ENCODE results near the gene ANGEL2.

- TF ChIP-seq POLR2A (IDR thresholded peaks at IDR 0.05; ENCODE audit: low read depth, low read length) (no peak), POLR2AphosphoS5 (IDR thresholded peaks at IDR 0.05; ENCODE audit: low read depth, low read length) (no peak), TAF1 (IDR thresholded peaks at IDR 0.05; ENCODE audit: low read depth, low read length) (no peak), SPI1 (IDR thresholded peaks at IDR 0.05; ENCODE audit: low read depth, low read length) (no peak), POU2F2 (IDR thresholded peaks at IDR 0.05; ENCODE audit: low read depth, low read length) (no peak)
These were observed 45.6 kb upstream of the ANGEL2 start for GRCh38 chr1:213061263-213061662.

All from GM12891 (cell line).